Stimulated activated CD8-positive, alpha-beta memory T cell treated with anti-CD3 and anti-CD28 coated beads, Interleukin-4, amount 100 ng/mL, for 4 hours (primary cell): ENCODE results near the gene DCBLD2.

Experiments
- DNase-seq, 2 donors: peaks; one replicate each; pipeline ENCODE4 v3.0.0-alpha.2; 2020; ENCODE audit warnings: low read depth in 2 of 2, low spot score in 1 of 2

DCBLD2 gene

GRCh38 chr3:98829246-98829832, 72.2 kb downstream of the DCBLD2 start:
- no peak for DNase-seq

GRCh38 chr3:98827221-98827920, 74.1 kb downstream of the DCBLD2 start:
- no peak for DNase-seq

- DNase-seq = no peak
These were observed 75.4 kb downstream of the DCBLD2 start for GRCh38 chr3:98826126-98826525.

- no peak for DNase-seq
These were observed 77.2 kb downstream of the DCBLD2 start for GRCh38 chr3:98824256-98824655.

- no peak for DNase-seq
These were observed 77.7 kb downstream of the DCBLD2 start for GRCh38 chr3:98823791-98824190.

- DNase-seq = no peak
These were observed 80.4 kb downstream of the DCBLD2 start for GRCh38 chr3:98821063-98821462.

- DNase-seq = no peak
These were observed 83.9 kb downstream of the DCBLD2 start for GRCh38 chr3:98817547-98818041.

- DNase-seq = no peak
These were observed 86.6 kb downstream of the DCBLD2 start for GRCh38 chr3:98814817-98815420.

- DNase-seq = no peak
These were observed 88.6 kb downstream of the DCBLD2 start for GRCh38 chr3:98812851-98813374.

- DNase-seq = no peak
These were observed 90.4 kb downstream of the DCBLD2 start for GRCh38 chr3:98811048-98811447.

GRCh38 chr3:98809557-98809956, 91.9 kb downstream of the DCBLD2 start:
- no peak for DNase-seq

GRCh38 chr3:98808071-98808470, 93.4 kb downstream of the DCBLD2 start:
- DNase-seq = no peak

GRCh38 chr3:98807561-98807960, 93.9 kb downstream of the DCBLD2 start:
- DNase-seq = no peak

GRCh38 chr3:98807011-98807410, 94.5 kb downstream of the DCBLD2 start:
- DNase-seq = no peak

- DNase-seq = no peak
These were observed 95.0 kb downstream of the DCBLD2 start for GRCh38 chr3:98806521-98806920.

GRCh38 chr3:98805571-98805970, 95.9 kb downstream of the DCBLD2 start:
- no peak for DNase-seq

- DNase-seq = no peak
These were observed 100.3 kb downstream of the DCBLD2 start for GRCh38 chr3:98801043-98801747.

- no peak for DNase-seq
These were observed 101.1 kb downstream of the DCBLD2 start for GRCh38 chr3:98800401-98800800.

- no peak for DNase-seq
These were observed 102.0 kb downstream of the DCBLD2 start for GRCh38 chr3:98799479-98799878.

- no peak for DNase-seq
These were observed 102.7 kb downstream of the DCBLD2 start for GRCh38 chr3:98798820-98799219.

GRCh38 chr3:98797905-98798304, 103.6 kb downstream of the DCBLD2 start:
- DNase-seq = no peak

- DNase-seq = no peak
These were observed 105.2 kb downstream of the DCBLD2 start for GRCh38 chr3:98796334-98796733.
